ENCODE data around the gene KRT79.
"Not testable (repeated sequence)": the region's sequence is repeated elsewhere in the genome, so short reads cannot be mapped to it uniquely, and the experiment has no call there.

KRT79 gene

DNA sequence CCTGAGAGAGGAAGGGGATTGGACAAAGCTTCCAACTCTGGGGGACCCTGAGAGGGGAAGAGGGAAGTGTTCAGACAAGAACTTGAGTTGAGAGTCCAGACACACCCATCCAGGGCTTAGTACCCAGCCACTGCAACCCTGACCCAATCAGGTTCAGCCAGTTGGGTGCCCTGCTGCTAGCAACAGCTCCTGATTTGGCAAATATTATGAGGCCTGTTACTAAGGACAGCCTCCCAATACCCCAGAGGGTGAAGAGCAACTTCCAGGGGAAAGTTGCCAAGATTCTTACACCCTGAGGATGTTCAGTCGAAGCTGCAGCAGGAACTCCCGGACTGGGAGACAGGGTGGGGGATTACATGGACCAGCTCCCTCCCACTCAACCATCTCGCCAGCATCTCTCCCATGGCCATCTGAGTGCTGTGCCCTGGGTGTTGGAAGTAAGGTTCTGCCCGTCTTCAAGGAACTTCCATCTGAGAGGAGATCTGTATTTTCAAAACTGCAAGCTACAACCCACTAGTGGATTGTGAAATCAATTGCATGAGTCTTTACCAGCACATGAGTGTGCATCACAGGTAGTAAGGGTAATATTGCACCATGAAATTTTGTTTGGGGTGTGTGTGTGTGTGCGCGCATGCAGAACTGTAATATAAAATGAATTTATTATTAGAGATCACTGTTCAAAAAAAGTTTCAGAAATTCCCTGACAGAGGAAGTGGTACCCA, 26.2 kb upstream of the KRT79 start:
- DNase-seq: no peak

- DNase-seq: no peak
Measured at GRCh38 chr12:52857500-52857899, 23.4 kb upstream of the KRT79 start.

- no peak for DNase-seq
Measured at GRCh38 chr12:52856787-52857186, 22.7 kb upstream of the KRT79 start.

GRCh38 chr12:52856077-52856476, 22.0 kb upstream of the KRT79 start:
- DNase-seq: not testable (repeated sequence)

GRCh38 chr12:52851787-52852186, 17.7 kb upstream of the KRT79 start:
- DNase-seq: no peak

DNA sequence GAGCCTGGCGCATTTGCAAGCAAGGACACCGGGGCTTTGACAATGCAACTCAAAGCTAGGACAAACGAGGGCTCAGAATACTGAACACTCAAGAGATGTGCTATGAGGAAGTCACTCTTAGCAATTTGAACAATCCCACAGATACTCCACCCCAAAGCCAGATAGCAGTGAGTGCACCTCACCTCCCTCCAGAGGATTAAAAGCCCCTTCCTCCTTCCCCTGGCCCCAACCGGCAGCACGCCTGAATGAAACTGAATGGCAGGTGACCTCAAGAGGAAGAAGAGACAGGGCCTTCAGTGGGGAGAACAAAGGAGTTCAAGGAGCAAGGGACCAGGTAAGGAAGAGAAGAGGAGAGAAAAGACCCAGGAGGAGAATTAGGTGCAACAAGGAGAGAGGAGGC, 16.6 kb upstream of the KRT79 start:
- no peak for DNase-seq

DNA sequence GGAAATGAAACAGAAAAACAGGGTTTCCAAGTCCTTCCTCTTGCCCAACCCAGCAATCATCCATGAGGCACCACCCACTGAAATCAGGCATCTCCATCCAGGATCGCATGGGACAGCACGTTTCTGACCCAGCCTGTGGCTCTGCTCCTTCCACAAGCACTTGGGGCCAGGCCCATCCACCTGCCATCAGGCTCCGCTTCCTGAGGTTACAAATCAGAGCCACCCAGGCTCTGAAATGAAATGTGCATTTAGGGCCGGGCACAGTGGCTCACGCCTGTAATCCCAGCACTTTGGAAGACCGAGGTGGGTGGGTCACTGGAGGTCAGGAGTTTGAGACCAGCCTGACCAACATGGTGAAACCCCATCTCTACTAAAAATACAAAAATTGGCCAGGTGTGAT, 15.4 kb upstream of the KRT79 start:
- DNase-seq: no peak

GRCh38 chr12:52848661-52849255, 14.6 kb upstream of the KRT79 start, which contains the start of gene KRT78:
KRT78 (minus strand) TSS chr12:52848994; CDS start chr12:52848930, 64 bp downstream.
- DNase-seq: no peak

- DNase-seq: no peak
Measured at GRCh38 chr12:52847335-52848102, 13.4 kb upstream of the KRT79 start.

- no peak for DNase-seq
Measured at GRCh38 chr12:52846356-52846970, 12.4 kb upstream of the KRT79 start.

GRCh38 chr12:52845946-52846345, 11.8 kb upstream of the KRT79 start:
- DNase-seq: no peak

DNA sequence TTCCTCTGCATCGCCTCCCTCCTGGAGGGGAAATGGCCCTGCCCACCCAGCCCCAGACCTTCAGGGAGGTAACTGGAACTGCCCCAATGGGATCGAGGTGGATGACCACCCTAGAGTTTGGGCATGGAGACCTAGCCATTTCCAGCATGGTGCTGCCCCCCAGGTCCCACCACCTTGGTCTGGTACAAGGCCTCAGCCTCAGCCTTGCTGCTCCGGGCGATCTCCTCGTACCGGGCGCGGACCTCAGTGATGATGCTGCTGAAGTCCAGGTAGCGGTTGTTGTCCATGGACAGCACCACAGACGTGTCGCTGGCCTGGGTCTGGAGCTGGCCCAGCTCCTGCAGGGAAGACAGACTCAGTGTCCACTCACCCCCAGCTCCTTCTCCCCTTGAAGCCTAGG, 10.3 kb upstream of the KRT79 start:
- no peak for DNase-seq

- DNase-seq: no peak
Measured at GRCh38 chr12:52839436-52840105, 5.5 kb upstream of the KRT79 start.

- no peak for DNase-seq
Measured at GRCh38 chr12:52838609-52839435, 4.7 kb upstream of the KRT79 start.

GRCh38 chr12:52837781-52838608, 3.9 kb upstream of the KRT79 start:
- peak; percentile 6 for DNase-seq

DNA sequence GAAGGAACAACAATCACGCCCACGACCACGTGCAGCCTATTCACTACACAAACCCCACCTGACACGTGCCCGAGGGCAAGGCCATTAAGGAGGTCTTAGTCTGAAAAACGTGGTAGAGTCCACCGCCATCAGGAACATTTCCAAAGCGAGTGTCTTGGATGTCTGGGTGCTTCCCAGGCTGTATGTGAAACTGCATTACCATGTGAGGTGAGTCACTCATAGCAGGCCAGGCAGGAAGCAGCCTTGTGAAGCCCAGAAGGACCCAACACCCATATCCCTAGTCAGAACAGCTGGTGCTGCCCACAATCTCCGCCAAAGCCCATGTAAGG, 3.3 kb upstream of the KRT79 start:
- no peak for DNase-seq

DNA sequence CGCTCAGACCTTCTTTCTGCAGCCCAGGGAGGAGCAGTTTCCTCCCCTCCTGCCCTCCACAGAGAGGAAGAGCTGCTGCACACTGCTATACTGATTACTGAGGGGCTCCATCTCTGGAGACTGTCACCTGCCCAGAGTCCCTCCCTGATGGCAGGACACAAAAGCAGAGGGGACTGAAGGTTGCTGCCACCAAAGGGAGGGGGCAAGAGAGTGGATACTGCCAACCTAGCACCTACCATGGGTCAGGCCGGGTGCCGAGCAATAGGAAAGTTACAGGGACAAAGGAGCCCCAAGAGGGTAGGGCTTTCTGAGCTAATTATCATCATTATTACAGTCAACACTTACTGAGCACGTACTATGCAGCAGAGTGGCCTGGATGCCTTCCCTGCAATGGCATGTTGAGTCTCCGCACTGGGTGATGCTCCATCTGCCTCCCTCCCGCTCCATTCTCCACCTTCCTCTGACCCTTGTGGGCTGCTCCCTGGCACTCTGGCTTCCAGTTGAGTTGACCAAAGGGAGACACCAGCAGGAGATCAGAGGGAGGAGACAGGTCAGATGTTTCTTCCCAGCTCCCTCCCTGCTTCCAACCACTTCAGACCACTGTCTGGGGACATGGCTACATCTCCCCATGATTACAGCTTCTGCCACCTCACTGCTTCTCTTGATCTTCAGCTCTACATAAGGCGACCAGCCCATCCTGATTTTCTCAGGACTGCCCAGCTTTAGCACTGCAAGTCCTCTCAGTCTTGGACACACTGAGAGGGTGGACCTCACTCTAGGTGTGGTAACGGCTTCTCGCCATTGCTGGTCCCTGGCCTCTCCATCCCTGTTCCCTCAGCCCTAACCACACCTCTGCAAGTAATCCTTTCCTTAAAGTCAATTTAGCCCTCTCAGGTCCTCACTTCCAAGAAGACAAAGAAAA, 2.6 kb upstream of the KRT79 start:
- DNase-seq: no peak

DNA sequence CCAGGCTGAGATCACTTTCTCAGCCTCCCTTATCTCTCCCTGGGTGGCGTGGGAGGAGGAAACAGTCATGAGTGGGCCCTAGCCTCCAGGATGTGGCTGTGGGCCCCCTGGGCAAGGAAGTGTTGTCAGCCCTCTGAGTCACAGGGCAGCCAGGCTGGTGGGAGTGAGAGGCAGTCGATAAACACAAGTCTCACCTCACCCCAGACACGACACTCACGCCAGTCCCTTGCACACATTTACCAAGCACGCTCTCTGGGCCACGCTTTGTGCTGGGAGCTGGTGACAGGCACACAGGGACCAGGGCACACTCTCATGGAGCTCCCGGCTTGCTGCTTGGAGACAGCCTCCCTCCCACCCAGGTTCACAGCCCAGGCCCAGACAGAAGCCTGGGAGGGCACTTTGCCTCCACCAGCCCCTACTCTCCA, 1.9 kb upstream of the KRT79 start:
- DNase-seq: no peak

GRCh38 chr12:52835271-52836041, 1.3 kb upstream of the KRT79 start:
- DNase-seq: no peak

DNA sequence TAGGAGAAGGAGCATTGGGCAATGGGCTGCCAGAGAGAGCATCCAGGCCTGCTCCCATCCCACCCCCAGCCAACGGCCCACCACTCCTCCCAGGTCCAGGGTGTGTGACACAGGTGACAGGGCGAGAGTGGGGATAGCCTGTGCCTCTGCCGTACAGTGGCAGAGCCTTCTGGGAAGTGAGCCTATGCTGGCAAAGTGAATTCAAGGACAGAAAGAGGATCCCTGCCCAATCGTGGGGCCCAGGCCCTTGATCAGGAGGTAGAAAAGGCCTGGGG, 553 bp upstream of the KRT79 start:
- DNase-seq: no peak

Data from left hindlimb (tissue), 1 donor.